Duodenal mucosa (tissue), 2 donors: ENCODE data around the gene AFAP1L1.

Experiments used
- H3K27ac ChIP-seq: one replicate; pipeline ENCODE4 v1.7.0; 2013; ENCODE audit warnings: low read depth, low read length
- H3K27me3 ChIP-seq, 2 donors: one replicate each; pipeline ENCODE4 v1.7.0; 2013; ENCODE audit warnings: low read length in 2 of 2, control low read depth in 1 of 2; ENCODE audit not compliant: insufficient read depth in 2 of 2, control insufficient read depth in 1 of 2
- H3K36me3 ChIP-seq, 2 donors: one replicate each; pipeline ENCODE4 v1.7.0; 2013; ENCODE audit warnings: low read length in 2 of 2, control low read depth in 1 of 2; ENCODE audit not compliant: insufficient read depth in 2 of 2, control insufficient read depth in 1 of 2
- H3K4me1 ChIP-seq, 2 donors: one replicate each; pipeline ENCODE4 v1.7.0; 2013; ENCODE audit warnings: low read length in 2 of 2, control low read depth in 1 of 2; ENCODE audit not compliant: insufficient read depth in 2 of 2, control insufficient read depth in 1 of 2
- H3K4me3 ChIP-seq, 2 donors: one replicate each; pipeline ENCODE4 v1.7.0; 2013; ENCODE audit warnings: low read length in 2 of 2, low read depth in 1 of 2
- H3K9ac ChIP-seq, 2 donors: one replicate each; pipeline ENCODE4 v1.7.0; 2013; ENCODE audit warnings: low read length in 2 of 2, low read depth in 1 of 2
- H3K9me3 ChIP-seq, 2 donors: one replicate each; pipeline ENCODE4 v1.7.0; 2013; ENCODE audit warnings: low read length in 2 of 2, control low read depth in 1 of 2; ENCODE audit not compliant: control insufficient read depth in 1 of 2

Gene AFAP1L1

GRCh38 chr5:149310947-149311658 lies 39.4 kb downstream of the AFAP1L1 start:
- Histone ChIP-seq H3K27me3 (no peaks in the 10 kb centered on the region), H3K27ac (no peak overlapping the region), H3K36me3 (peaks cover 0 to 4% of the 10 kb centered on the region in 2 donors), H3K9me3 (no peaks in the 10 kb centered on the region), H3K4me3 (no peak overlapping the region), H3K4me1 (no peaks in the 10 kb centered on the region), H3K9ac (no peak overlapping the region)

GRCh38 chr5:149313151-149313841 lies 41.6 kb downstream of the AFAP1L1 start:
- H3K4me3 ChIP-seq, result no peak overlapping the region

GRCh38 chr5:149314571-149315111 lies 43.0 kb downstream of the AFAP1L1 start:
- no peak overlapping the region for H3K9ac ChIP-seq
- no peak overlapping the region for H3K27ac ChIP-seq
- no peak overlapping the region for H3K4me3 ChIP-seq
- peaks cover 0 to 4% of the 10 kb centered on the region in 2 donors for H3K36me3 ChIP-seq
- H3K27me3 ChIP-seq, result no peaks in the 10 kb centered on the region
- H3K9me3 ChIP-seq, result no peaks in the 10 kb centered on the region
- H3K4me1 ChIP-seq, result peaks cover 0 to 4% of the 10 kb centered on the region in 2 donors

More at GRCh38 chr5:149313151-149313841, 41.6 kb downstream of the AFAP1L1 start:
- peaks cover 0 to 4% of the 10 kb centered on the region in 2 donors for H3K36me3 ChIP-seq
- no peak overlapping the region for H3K27ac ChIP-seq
- H3K27me3 ChIP-seq, result no peaks in the 10 kb centered on the region
- no peaks in the 10 kb centered on the region for H3K9me3 ChIP-seq
- peaks cover 0 to 4% of the 10 kb centered on the region in 2 donors for H3K4me1 ChIP-seq
- H3K9ac ChIP-seq, result no peak overlapping the region

GRCh38 chr5:149315753-149316152 lies 44.1 kb downstream of the AFAP1L1 start:
- Histone ChIP-seq H3K4me3 (no peak overlapping the region), H3K9me3 (no peaks in the 10 kb centered on the region), H3K27me3 (no peaks in the 10 kb centered on the region), H3K27ac (no peak overlapping the region), H3K36me3 (no peaks in the 10 kb centered on the region), H3K4me1 (peaks cover 6 to 8% of the 10 kb centered on the region in 2 donors), H3K9ac (no peak overlapping the region)

GRCh38 chr5:149317281-149318048 lies 45.8 kb downstream of the AFAP1L1 start:
- Histone ChIP-seq H3K27me3 (no peaks in the 10 kb centered on the region), H3K4me3 (no peak overlapping the region), H3K36me3 (no peaks in the 10 kb centered on the region), H3K9ac (no peak overlapping the region), H3K27ac (no peak overlapping the region), H3K4me1 (peaks cover 17 to 25% of the 10 kb centered on the region in 2 donors), H3K9me3 (no peaks in the 10 kb centered on the region)

- Histone ChIP-seq H3K36me3 (no peaks in the 10 kb centered on the region), H3K27ac (no peak overlapping the region), H3K4me3 (no peak overlapping the region), H3K9ac (no peak overlapping the region), H3K9me3 (no peaks in the 10 kb centered on the region), H3K27me3 (no peaks in the 10 kb centered on the region), H3K4me1 (peaks cover 25 to 30% of the 10 kb centered on the region in 2 donors)
Observed at GRCh38 chr5:149319174-149319573, 47.5 kb downstream of the AFAP1L1 start.

- Histone ChIP-seq H3K27me3 (no peaks in the 10 kb centered on the region), H3K9ac (peak overlapping the region in 1 of 2 donors; percentile 36), H3K4me1 (peaks cover 25 to 30% of the 10 kb centered on the region in 2 donors), H3K9me3 (no peaks in the 10 kb centered on the region), H3K4me3 (peak overlapping the region in 1 of 2 donors; percentile 18), H3K27ac (peak overlapping the region; percentile 36), H3K36me3 (no peaks in the 10 kb centered on the region)
Observed at GRCh38 chr5:149320791-149321330, 49.2 kb downstream of the AFAP1L1 start.

GRCh38 chr5:149322518-149322917 lies 50.9 kb downstream of the AFAP1L1 start:
- Histone ChIP-seq H3K4me1 (peaks cover 25 to 28% of the 10 kb centered on the region in 2 donors), H3K36me3 (no peaks in the 10 kb centered on the region), H3K4me3 (no peak overlapping the region), H3K27me3 (no peaks in the 10 kb centered on the region), H3K9me3 (no peaks in the 10 kb centered on the region), H3K27ac (no peak overlapping the region), H3K9ac (peak overlapping the region in 1 of 2 donors; percentile 19)

GRCh38 chr5:149323210-149323609 lies 51.6 kb downstream of the AFAP1L1 start:
- Histone ChIP-seq H3K36me3 (no peaks in the 10 kb centered on the region), H3K4me1 (peaks cover 25 to 26% of the 10 kb centered on the region in 2 donors), H3K4me3 (no peak overlapping the region), H3K27me3 (no peaks in the 10 kb centered on the region), H3K27ac (no peak overlapping the region), H3K9me3 (no peaks in the 10 kb centered on the region), H3K9ac (peak overlapping the region in 1 of 2 donors; percentile 19)
